SU-DHL-6 (cell line): Measurements from ENCODE around the gene CGAS.

Source experiments
- EZH2phosphoT487 ChIP-seq: fragments of 200-600 bp; sonication (generic), shearing (Covaris generic); conservative IDR thresholded peaks from 2 replicates; pipeline ENCODE4 v1.6.1; 2018; ENCODE audit warnings: mild to moderate bottlenecking, antibody characterized with exemption, low read length, moderate library complexity, mixed read lengths
- TF ChIP-seq, protein P1 (sequence below): fragments of 200-600 bp; sonication (generic); IDR thresholded peaks from one replicate; pipeline ENCODE4 v1.5.1; 2017; ENCODE audit warnings: antibody characterized with exemption, mild to moderate bottlenecking, low read length, moderate library complexity; ENCODE audit not compliant: insufficient read depth, poor library complexity, severe bottlenecking

DNA sequence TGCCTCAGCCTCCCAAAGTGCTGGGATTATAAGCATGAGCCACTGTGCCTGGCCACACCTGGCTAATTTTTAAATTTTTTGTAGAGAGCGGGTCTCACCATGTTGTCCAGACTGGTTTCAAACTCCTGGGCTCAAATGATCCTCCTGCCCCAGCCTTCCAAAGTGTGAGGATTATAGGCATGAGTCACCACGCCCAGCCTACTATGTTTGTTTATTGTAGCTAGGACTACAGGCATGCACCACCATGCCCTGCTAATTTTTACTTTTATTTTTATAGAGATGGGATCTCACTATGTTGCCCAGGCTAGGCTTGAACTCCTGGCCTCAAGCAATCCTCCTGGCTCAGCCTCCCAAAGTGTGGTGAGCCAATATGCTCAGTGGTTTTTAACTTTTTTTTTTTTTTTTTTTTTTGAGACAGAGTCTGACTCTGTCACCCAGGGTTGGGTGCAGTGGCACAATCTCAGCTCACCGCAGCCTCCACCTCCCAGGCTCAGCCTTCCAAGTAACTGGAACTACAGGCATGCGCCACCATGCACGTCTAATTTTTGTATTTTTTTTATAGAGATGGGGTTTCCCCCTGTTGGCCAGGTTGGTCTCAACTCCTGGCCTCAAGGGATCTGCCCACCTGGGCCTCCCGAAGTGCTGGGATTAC lies 69.5 kb downstream of the CGAS start:
- TF ChIP-seq, protein P1, sequence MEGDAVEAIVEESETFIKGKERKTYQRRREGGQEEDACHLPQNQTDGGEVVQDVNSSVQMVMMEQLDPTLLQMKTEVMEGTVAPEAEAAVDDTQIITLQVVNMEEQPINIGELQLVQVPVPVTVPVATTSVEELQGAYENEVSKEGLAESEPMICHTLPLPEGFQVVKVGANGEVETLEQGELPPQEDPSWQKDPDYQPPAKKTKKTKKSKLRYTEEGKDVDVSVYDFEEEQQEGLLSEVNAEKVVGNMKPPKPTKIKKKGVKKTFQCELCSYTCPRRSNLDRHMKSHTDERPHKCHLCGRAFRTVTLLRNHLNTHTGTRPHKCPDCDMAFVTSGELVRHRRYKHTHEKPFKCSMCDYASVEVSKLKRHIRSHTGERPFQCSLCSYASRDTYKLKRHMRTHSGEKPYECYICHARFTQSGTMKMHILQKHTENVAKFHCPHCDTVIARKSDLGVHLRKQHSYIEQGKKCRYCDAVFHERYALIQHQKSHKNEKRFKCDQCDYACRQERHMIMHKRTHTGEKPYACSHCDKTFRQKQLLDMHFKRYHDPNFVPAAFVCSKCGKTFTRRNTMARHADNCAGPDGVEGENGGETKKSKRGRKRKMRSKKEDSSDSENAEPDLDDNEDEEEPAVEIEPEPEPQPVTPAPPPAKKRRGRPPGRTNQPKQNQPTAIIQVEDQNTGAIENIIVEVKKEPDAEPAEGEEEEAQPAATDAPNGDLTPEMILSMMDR, result no peak
- no peak for TF ChIP-seq EZH2phosphoT487
